ENCODE data around the gene FTH1. TPM values are rescaled to one million over a fixed set of nuclear protein-coding genes. Genes with fewer than 3 reads are reported as not detected.
A peak's percentile ranks its signal among the peaks of the same experiment; 100 is the strongest.

The FTH1 gene
- total RNA-seq, 1 donor from 2014 or later = 2,346 TPM

- H3K4me1 ChIP-seq = peaks cover 18% of the 10 kb centered on the region
- peaks cover 14% of the 10 kb centered on the region for H3K9me3 ChIP-seq (replicated peaks)
- intact Hi-C loops (cut with micrococcal nuclease) = no loop called here
- H3K27ac ChIP-seq (replicated peaks) = peak overlapping the region; percentile 47
- TF ChIP-seq, protein P1, sequence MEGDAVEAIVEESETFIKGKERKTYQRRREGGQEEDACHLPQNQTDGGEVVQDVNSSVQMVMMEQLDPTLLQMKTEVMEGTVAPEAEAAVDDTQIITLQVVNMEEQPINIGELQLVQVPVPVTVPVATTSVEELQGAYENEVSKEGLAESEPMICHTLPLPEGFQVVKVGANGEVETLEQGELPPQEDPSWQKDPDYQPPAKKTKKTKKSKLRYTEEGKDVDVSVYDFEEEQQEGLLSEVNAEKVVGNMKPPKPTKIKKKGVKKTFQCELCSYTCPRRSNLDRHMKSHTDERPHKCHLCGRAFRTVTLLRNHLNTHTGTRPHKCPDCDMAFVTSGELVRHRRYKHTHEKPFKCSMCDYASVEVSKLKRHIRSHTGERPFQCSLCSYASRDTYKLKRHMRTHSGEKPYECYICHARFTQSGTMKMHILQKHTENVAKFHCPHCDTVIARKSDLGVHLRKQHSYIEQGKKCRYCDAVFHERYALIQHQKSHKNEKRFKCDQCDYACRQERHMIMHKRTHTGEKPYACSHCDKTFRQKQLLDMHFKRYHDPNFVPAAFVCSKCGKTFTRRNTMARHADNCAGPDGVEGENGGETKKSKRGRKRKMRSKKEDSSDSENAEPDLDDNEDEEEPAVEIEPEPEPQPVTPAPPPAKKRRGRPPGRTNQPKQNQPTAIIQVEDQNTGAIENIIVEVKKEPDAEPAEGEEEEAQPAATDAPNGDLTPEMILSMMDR (IDR thresholded peaks at IDR 0.05; ENCODE audit: borderline replicate concordance) = no peak
- no peak overlapping the region for H3K4me3 ChIP-seq
- DNase-seq = peak; percentile 45
- H3K27me3 ChIP-seq (ENCODE audit: low read depth) = no peaks in the 10 kb centered on the region
- H3K36me3 ChIP-seq = no peaks in the 10 kb centered on the region
Measured at GRCh38 chr11:61983419-61983818, 16.0 kb upstream of the FTH1 start.

- H3K36me3 ChIP-seq = no peaks in the 10 kb centered on the region
- H3K27ac ChIP-seq (replicated peaks) = no peak overlapping the region
- H3K27me3 ChIP-seq (ENCODE audit: low read depth) = no peaks in the 10 kb centered on the region
- no peaks in the 10 kb centered on the region for H3K9me3 ChIP-seq (replicated peaks)
- TF ChIP-seq, protein P1 (IDR thresholded peaks at IDR 0.05; ENCODE audit: borderline replicate concordance) = no peak
- no peak overlapping the region for H3K4me3 ChIP-seq
- H3K4me1 ChIP-seq = peaks cover 41% of the 10 kb centered on the region
- intact Hi-C loops (cut with micrococcal nuclease) = no loop called here
- DNase-seq = no peak
Measured at GRCh38 chr11:61980783-61981541, 13.5 kb upstream of the FTH1 start.

- TF ChIP-seq, protein P1 (IDR thresholded peaks at IDR 0.05; ENCODE audit: borderline replicate concordance) = no peak
- H3K4me3 ChIP-seq = no peak overlapping the region
- no peaks in the 10 kb centered on the region for H3K9me3 ChIP-seq (replicated peaks)
- no peaks in the 10 kb centered on the region for H3K36me3 ChIP-seq
- DNase-seq = no peak
- peak overlapping the region; percentile 91 for H3K27ac ChIP-seq (replicated peaks)
- intact Hi-C loops (cut with micrococcal nuclease) = no loop called here
- peaks cover 58% of the 10 kb centered on the region for H3K4me1 ChIP-seq
- no peaks in the 10 kb centered on the region for H3K27me3 ChIP-seq (ENCODE audit: low read depth)
Measured at GRCh38 chr11:61978703-61979661, 11.5 kb upstream of the FTH1 start.

- H3K27me3 ChIP-seq (ENCODE audit: low read depth) = no peaks in the 10 kb centered on the region
- intact Hi-C loops (cut with micrococcal nuclease) = no loop called here
- no peak for DNase-seq
- no peak overlapping the region for H3K27ac ChIP-seq (replicated peaks)
- no peaks in the 10 kb centered on the region for H3K9me3 ChIP-seq (replicated peaks)
- TF ChIP-seq, protein P1 (IDR thresholded peaks at IDR 0.05; ENCODE audit: borderline replicate concordance) = no peak
- no peaks in the 10 kb centered on the region for H3K36me3 ChIP-seq
- H3K4me3 ChIP-seq = no peak overlapping the region
- peaks cover 70% of the 10 kb centered on the region for H3K4me1 ChIP-seq
Measured at GRCh38 chr11:61976813-61977475, 9.5 kb upstream of the FTH1 start.

DNA sequence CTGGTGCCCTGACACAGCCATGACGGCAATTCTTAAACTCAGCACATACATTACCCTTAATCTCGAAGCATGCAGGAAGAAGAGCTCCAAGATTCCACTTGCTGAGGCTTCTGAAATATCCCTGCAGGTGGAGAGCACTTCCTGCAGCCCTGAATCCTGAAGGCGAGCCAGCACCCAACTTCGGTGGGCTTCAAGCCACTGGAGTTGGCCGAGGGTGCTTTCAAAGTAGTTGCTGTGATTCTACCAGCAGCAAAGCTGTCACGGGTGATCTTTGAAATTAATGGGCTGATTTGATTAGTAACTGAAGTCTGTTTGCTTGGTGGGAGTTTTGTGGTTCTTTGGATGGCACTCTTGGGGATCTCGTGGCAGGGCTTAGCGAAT lies 9.0 kb upstream of the FTH1 start:
- intact Hi-C loops (cut with micrococcal nuclease) = no loop called here
- no peak overlapping the region for H3K27ac ChIP-seq (replicated peaks)

More for the DNA sequence above, 9.0 kb upstream of the FTH1 start:
- Histone ChIP-seq H3K4me3 (no peak overlapping the region), H3K9me3 (replicated peaks) (no peaks in the 10 kb centered on the region), H3K27me3 (ENCODE audit: low read depth) (no peaks in the 10 kb centered on the region), H3K4me1 (peaks cover 73% of the 10 kb centered on the region), H3K36me3 (no peaks in the 10 kb centered on the region)
- DNase-seq = no peak
- TF ChIP-seq, protein P1 (IDR thresholded peaks at IDR 0.05; ENCODE audit: borderline replicate concordance) = no peak

Data from left ventricle myocardium inferior (tissue), 1 donor.